Measurements from ENCODE around the gene POU6F2.

Gene POU6F2

GRCh38 chr7:39022796-39023195, 45.1 kb downstream of the POU6F2 start:
- peaks cover 3% of the 10 kb centered on the region for H3K27me3 Mint-ChIP-seq
- H3K36me3 Mint-ChIP-seq (ENCODE audit: low read depth), result no peaks in the 10 kb centered on the region

GRCh38 chr7:39027491-39027890, 49.8 kb downstream of the POU6F2 start:
- H3K9me3 Mint-ChIP-seq, result peaks cover 4% of the 10 kb centered on the region
- H3K4me3 Mint-ChIP-seq, result no peak overlapping the region
- peaks cover 3% of the 10 kb centered on the region for H3K27me3 Mint-ChIP-seq
- H3K27ac Mint-ChIP-seq, result no peak overlapping the region
- no peaks in the 10 kb centered on the region for H3K36me3 Mint-ChIP-seq (ENCODE audit: low read depth)
- H3K4me1 Mint-ChIP-seq (ENCODE audit: low read depth), result no peaks in the 10 kb centered on the region

More at GRCh38 chr7:39022796-39023195, 45.1 kb downstream of the POU6F2 start:
- H3K4me1 Mint-ChIP-seq (ENCODE audit: low read depth), result no peaks in the 10 kb centered on the region
- peaks cover 9% of the 10 kb centered on the region for H3K9me3 Mint-ChIP-seq
- no peak overlapping the region for H3K4me3 Mint-ChIP-seq
- H3K27ac Mint-ChIP-seq, result no peak overlapping the region

- Mint-ChIP-seq H3K27ac (no peak overlapping the region), H3K36me3 (ENCODE audit: low read depth) (no peaks in the 10 kb centered on the region), H3K27me3 (no peaks in the 10 kb centered on the region), H3K4me1 (ENCODE audit: low read depth) (no peaks in the 10 kb centered on the region), H3K4me3 (no peak overlapping the region), H3K9me3 (no peaks in the 10 kb centered on the region)
These were observed 56.3 kb downstream of the POU6F2 start for GRCh38 chr7:39033885-39034624.

- Mint-ChIP-seq H3K27me3 (no peaks in the 10 kb centered on the region), H3K4me3 (no peak overlapping the region), H3K4me1 (ENCODE audit: low read depth) (no peaks in the 10 kb centered on the region), H3K36me3 (ENCODE audit: low read depth) (no peaks in the 10 kb centered on the region), H3K9me3 (no peaks in the 10 kb centered on the region), H3K27ac (no peak overlapping the region)
These were observed 57.4 kb downstream of the POU6F2 start for GRCh38 chr7:39035156-39035555.

GRCh38 chr7:39035903-39036302, 58.2 kb downstream of the POU6F2 start:
- Mint-ChIP-seq H3K36me3 (ENCODE audit: low read depth) (no peaks in the 10 kb centered on the region), H3K4me1 (ENCODE audit: low read depth) (no peaks in the 10 kb centered on the region), H3K27ac (no peak overlapping the region), H3K27me3 (no peaks in the 10 kb centered on the region), H3K9me3 (no peaks in the 10 kb centered on the region), H3K4me3 (no peak overlapping the region)

GRCh38 chr7:39042670-39043069, 65.0 kb downstream of the POU6F2 start:
- Mint-ChIP-seq H3K4me1 (ENCODE audit: low read depth) (no peaks in the 10 kb centered on the region), H3K9me3 (no peaks in the 10 kb centered on the region), H3K4me3 (no peak overlapping the region), H3K27ac (no peak overlapping the region), H3K36me3 (ENCODE audit: low read depth) (no peaks in the 10 kb centered on the region), H3K27me3 (no peaks in the 10 kb centered on the region)

GRCh38 chr7:39043531-39043930, 65.8 kb downstream of the POU6F2 start:
- H3K4me1 Mint-ChIP-seq (ENCODE audit: low read depth), result no peaks in the 10 kb centered on the region
- no peaks in the 10 kb centered on the region for H3K9me3 Mint-ChIP-seq
- no peaks in the 10 kb centered on the region for H3K36me3 Mint-ChIP-seq (ENCODE audit: low read depth)
- no peak overlapping the region for H3K4me3 Mint-ChIP-seq
- H3K27ac Mint-ChIP-seq, result no peak overlapping the region
- H3K27me3 Mint-ChIP-seq, result no peaks in the 10 kb centered on the region

GRCh38 chr7:39044489-39044888, 66.8 kb downstream of the POU6F2 start:
- no peak overlapping the region for H3K27ac Mint-ChIP-seq
- no peaks in the 10 kb centered on the region for H3K4me1 Mint-ChIP-seq (ENCODE audit: low read depth)
- H3K27me3 Mint-ChIP-seq, result peaks cover 5% of the 10 kb centered on the region
- no peak overlapping the region for H3K4me3 Mint-ChIP-seq
- H3K9me3 Mint-ChIP-seq, result no peaks in the 10 kb centered on the region
- no peaks in the 10 kb centered on the region for H3K36me3 Mint-ChIP-seq (ENCODE audit: low read depth)

- Mint-ChIP-seq H3K4me3 (no peak overlapping the region), H3K4me1 (ENCODE audit: low read depth) (no peaks in the 10 kb centered on the region), H3K9me3 (no peaks in the 10 kb centered on the region), H3K27ac (no peak overlapping the region), H3K36me3 (ENCODE audit: low read depth) (no peaks in the 10 kb centered on the region), H3K27me3 (peaks cover 5% of the 10 kb centered on the region)
These were observed 67.5 kb downstream of the POU6F2 start for GRCh38 chr7:39045231-39045630.

GRCh38 chr7:39051279-39051678, 73.6 kb downstream of the POU6F2 start:
- no peaks in the 10 kb centered on the region for H3K36me3 Mint-ChIP-seq (ENCODE audit: low read depth)
- peaks cover 5% of the 10 kb centered on the region for H3K27me3 Mint-ChIP-seq
- no peaks in the 10 kb centered on the region for H3K4me1 Mint-ChIP-seq (ENCODE audit: low read depth)
- H3K4me3 Mint-ChIP-seq, result no peak overlapping the region
- no peaks in the 10 kb centered on the region for H3K9me3 Mint-ChIP-seq
- H3K27ac Mint-ChIP-seq, result no peak overlapping the region

- Mint-ChIP-seq H3K27me3 (peaks cover 5% of the 10 kb centered on the region), H3K27ac (no peak overlapping the region), H3K4me1 (ENCODE audit: low read depth) (no peaks in the 10 kb centered on the region), H3K9me3 (no peaks in the 10 kb centered on the region), H3K4me3 (no peak overlapping the region), H3K36me3 (ENCODE audit: low read depth) (no peaks in the 10 kb centered on the region)
These were observed 74.0 kb downstream of the POU6F2 start for GRCh38 chr7:39051707-39052106.

GRCh38 chr7:39054731-39055130, 77.0 kb downstream of the POU6F2 start:
- no peaks in the 10 kb centered on the region for H3K36me3 Mint-ChIP-seq (ENCODE audit: low read depth)
- H3K4me3 Mint-ChIP-seq, result no peak overlapping the region
- no peaks in the 10 kb centered on the region for H3K4me1 Mint-ChIP-seq (ENCODE audit: low read depth)
- no peaks in the 10 kb centered on the region for H3K27me3 Mint-ChIP-seq
- H3K9me3 Mint-ChIP-seq, result no peaks in the 10 kb centered on the region
- H3K27ac Mint-ChIP-seq, result no peak overlapping the region

- Mint-ChIP-seq H3K4me3 (no peak overlapping the region), H3K4me1 (ENCODE audit: low read depth) (no peaks in the 10 kb centered on the region), H3K36me3 (ENCODE audit: low read depth) (no peaks in the 10 kb centered on the region), H3K9me3 (no peaks in the 10 kb centered on the region), H3K27ac (no peak overlapping the region), H3K27me3 (no peaks in the 10 kb centered on the region)
These were observed 78.4 kb downstream of the POU6F2 start for GRCh38 chr7:39056153-39056552.

- H3K27me3 Mint-ChIP-seq, result peaks cover 5% of the 10 kb centered on the region
- no peak overlapping the region for H3K27ac Mint-ChIP-seq
- no peaks in the 10 kb centered on the region for H3K4me1 Mint-ChIP-seq (ENCODE audit: low read depth)
- no peak overlapping the region for H3K4me3 Mint-ChIP-seq
- no peaks in the 10 kb centered on the region for H3K9me3 Mint-ChIP-seq
- H3K36me3 Mint-ChIP-seq (ENCODE audit: low read depth), result no peaks in the 10 kb centered on the region
These were observed 85.1 kb downstream of the POU6F2 start for GRCh38 chr7:39062811-39063210.

GRCh38 chr7:39069031-39069430, 91.3 kb downstream of the POU6F2 start:
- H3K27me3 Mint-ChIP-seq, result no peaks in the 10 kb centered on the region
- H3K27ac Mint-ChIP-seq, result no peak overlapping the region
- no peaks in the 10 kb centered on the region for H3K9me3 Mint-ChIP-seq
- H3K4me1 Mint-ChIP-seq (ENCODE audit: low read depth), result no peaks in the 10 kb centered on the region
- no peak overlapping the region for H3K4me3 Mint-ChIP-seq
- H3K36me3 Mint-ChIP-seq (ENCODE audit: low read depth), result no peaks in the 10 kb centered on the region

All from stimulated activated naive CD8-positive, alpha-beta T cell treated with anti-CD3 and anti-CD28 coated beads, Interleukin-15, Interleukin-2, amounts not matched to agents 100 ng/mL and 50 ng/mL, for 24 hours (primary cell).